Duodenal mucosa (tissue), 2 donors: ENCODE data around the gene RBM20.
"Not testable (repeated sequence)": the region's sequence is repeated elsewhere in the genome, so short reads cannot be mapped to it uniquely, and the experiment has no call there.

Experiments used
- H3K27ac ChIP-seq: one replicate; pipeline ENCODE4 v1.7.0; 2013; ENCODE audit warnings: low read depth, low read length
- H3K27me3 ChIP-seq, 2 donors: one replicate each; pipeline ENCODE4 v1.7.0; 2013; ENCODE audit warnings: low read length in 2 of 2, control low read depth in 1 of 2; ENCODE audit not compliant: insufficient read depth in 2 of 2, control insufficient read depth in 1 of 2
- H3K36me3 ChIP-seq, 2 donors: one replicate each; pipeline ENCODE4 v1.7.0; 2013; ENCODE audit warnings: low read length in 2 of 2, control low read depth in 1 of 2; ENCODE audit not compliant: insufficient read depth in 2 of 2, control insufficient read depth in 1 of 2
- H3K4me1 ChIP-seq, 2 donors: one replicate each; pipeline ENCODE4 v1.7.0; 2013; ENCODE audit warnings: low read length in 2 of 2, control low read depth in 1 of 2; ENCODE audit not compliant: insufficient read depth in 2 of 2, control insufficient read depth in 1 of 2
- H3K4me3 ChIP-seq, 2 donors: one replicate each; pipeline ENCODE4 v1.7.0; 2013; ENCODE audit warnings: low read length in 2 of 2, low read depth in 1 of 2
- H3K9ac ChIP-seq, 2 donors: one replicate each; pipeline ENCODE4 v1.7.0; 2013; ENCODE audit warnings: low read length in 2 of 2, low read depth in 1 of 2
- H3K9me3 ChIP-seq, 2 donors: one replicate each; pipeline ENCODE4 v1.7.0; 2013; ENCODE audit warnings: low read length in 2 of 2, control low read depth in 1 of 2; ENCODE audit not compliant: control insufficient read depth in 1 of 2

RBM20 gene

DNA sequence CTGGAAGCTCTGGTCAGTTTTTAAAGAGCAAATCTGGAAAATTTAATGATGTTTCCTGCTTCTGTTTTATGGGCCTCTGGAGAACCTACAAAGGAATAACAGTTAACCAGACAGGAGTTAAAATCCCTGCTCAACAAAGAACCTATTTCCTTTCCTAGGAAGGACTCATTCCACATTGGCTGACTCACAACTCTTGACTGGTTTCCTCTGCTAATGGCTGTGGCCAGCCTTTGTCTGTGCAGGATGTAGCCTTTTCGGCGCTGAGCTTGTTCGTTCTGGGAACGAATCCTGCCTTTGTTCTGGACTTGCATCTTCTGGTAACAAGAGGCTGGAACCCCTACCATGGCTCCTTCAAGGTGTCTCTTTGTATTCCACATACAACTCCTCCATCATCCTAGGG, 114.8 kb downstream of the RBM20 start:
- Histone ChIP-seq H3K9ac (no peak overlapping the region), H3K27ac (no peak overlapping the region), H3K9me3 (no peaks in the 10 kb centered on the region), H3K4me3 (no peak overlapping the region), H3K27me3 (no peaks in the 10 kb centered on the region), H3K36me3 (no peaks in the 10 kb centered on the region), H3K4me1 (peaks cover 10 to 11% of the 10 kb centered on the region in 2 donors)

DNA sequence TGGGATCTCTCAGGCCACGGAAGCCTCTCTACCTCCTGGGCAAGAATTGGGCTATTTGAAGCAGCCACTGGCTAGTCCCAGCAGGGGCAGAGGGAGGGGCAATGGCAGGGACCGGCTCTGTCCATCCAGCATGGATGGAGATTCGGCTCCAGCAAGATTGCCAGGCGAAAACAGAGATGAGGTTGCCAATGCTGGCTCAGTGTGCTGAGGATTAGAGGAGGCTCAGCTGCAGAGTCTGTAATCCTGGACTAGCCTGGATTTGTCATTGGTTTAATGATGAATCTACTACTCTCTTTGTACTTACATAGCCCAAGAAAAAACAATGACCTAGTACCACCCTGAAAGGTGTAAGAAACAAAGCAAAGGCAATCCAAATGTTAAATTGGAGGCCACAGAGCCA, 115.4 kb downstream of the RBM20 start:
- Histone ChIP-seq H3K4me3 (no peak overlapping the region), H3K27ac (no peak overlapping the region), H3K27me3 (no peaks in the 10 kb centered on the region), H3K36me3 (no peaks in the 10 kb centered on the region), H3K9ac (no peak overlapping the region), H3K9me3 (no peaks in the 10 kb centered on the region), H3K4me1 (peaks cover 10 to 11% of the 10 kb centered on the region in 2 donors)

DNA sequence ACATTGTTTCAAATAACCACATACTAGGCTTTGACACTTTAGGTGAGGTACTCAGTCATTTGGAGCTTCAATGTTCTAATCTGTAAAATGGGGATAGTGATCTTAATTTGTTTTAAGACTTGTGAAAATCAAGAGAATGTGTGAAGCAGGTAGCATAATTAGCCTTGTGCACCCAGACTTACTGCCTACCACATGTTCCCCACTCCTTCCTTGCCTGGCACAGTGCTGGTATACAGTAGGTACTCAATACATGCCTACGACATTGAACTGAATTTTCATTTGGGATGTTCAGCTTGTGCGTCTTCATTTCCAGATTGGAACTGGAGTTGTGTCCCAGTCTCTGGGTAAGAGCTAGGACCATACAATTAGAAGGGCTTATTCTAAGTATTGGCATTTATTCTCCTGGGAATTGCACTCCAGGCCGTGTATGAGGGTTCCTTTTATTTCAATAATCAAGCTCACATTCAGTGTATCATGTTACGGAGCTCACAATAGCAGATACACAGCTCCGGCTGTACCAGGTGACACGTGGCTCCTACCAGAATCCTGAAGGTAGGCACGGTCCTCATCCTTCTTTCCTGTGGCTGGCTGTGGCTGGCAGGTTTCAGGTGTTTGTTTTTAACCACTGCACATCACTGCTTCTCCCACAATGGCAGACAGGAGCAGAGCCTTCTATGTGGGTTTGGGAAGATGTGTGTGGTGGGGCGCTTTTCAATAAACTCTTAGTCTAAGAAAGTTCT, 118.1 kb downstream of the RBM20 start:
- Histone ChIP-seq H3K9me3 (no peaks in the 10 kb centered on the region), H3K9ac (no peak overlapping the region), H3K4me3 (no peak overlapping the region), H3K27me3 (no peaks in the 10 kb centered on the region), H3K27ac (no peak overlapping the region), H3K36me3 (no peaks in the 10 kb centered on the region), H3K4me1 (peaks cover 5 to 9% of the 10 kb centered on the region in 2 donors)

DNA sequence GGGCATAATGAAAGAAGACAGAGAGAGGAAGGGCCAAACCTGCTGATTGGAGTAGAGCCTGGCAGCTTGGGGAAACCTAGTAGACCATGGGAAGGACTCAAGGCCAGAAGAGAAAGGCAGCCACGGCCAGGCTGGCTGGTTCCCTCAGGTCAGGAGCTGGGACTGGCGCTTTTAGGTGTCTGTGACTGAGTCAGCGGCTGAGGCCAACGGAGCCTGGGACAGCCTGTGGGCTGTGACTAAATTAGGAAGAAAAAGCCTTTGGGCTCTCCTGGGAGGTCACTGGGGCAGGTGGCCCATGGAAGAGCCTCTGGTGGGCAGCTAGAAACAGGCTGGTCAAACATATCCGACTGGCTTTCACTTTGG, 118.7 kb downstream of the RBM20 start:
- H3K9me3 ChIP-seq, result no peaks in the 10 kb centered on the region
- no peak overlapping the region for H3K27ac ChIP-seq
- H3K4me1 ChIP-seq, result peaks cover 0 to 4% of the 10 kb centered on the region in 2 donors
- H3K27me3 ChIP-seq, result no peaks in the 10 kb centered on the region
- H3K36me3 ChIP-seq, result no peaks in the 10 kb centered on the region
- no peak overlapping the region for H3K9ac ChIP-seq
- no peak overlapping the region for H3K4me3 ChIP-seq

DNA sequence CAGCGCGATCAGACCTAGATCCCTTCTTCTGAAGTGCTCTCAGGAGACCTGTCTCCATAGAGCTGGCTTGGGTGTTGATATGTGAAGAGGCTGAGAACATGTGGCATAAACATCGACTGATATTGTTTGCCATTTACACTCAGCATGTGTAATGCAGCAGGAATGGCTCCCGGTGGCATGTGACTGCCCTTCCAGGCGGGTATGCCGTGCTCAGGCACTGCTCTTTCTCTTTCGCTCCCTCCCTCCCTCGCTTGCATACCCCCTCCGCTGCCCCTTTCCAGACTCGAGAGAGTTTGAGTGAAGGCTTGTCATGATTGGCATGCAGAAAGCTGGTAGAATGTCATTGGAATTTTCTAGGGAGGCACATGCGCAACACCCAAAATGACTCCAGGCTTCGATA, 120.2 kb downstream of the RBM20 start:
- no peaks in the 10 kb centered on the region for H3K27me3 ChIP-seq
- H3K27ac ChIP-seq, result no peak overlapping the region
- H3K36me3 ChIP-seq, result no peaks in the 10 kb centered on the region
- H3K4me1 ChIP-seq, result no peaks in the 10 kb centered on the region
- H3K4me3 ChIP-seq, result no peak overlapping the region
- H3K9ac ChIP-seq, result no peak overlapping the region
- no peaks in the 10 kb centered on the region for H3K9me3 ChIP-seq

DNA sequence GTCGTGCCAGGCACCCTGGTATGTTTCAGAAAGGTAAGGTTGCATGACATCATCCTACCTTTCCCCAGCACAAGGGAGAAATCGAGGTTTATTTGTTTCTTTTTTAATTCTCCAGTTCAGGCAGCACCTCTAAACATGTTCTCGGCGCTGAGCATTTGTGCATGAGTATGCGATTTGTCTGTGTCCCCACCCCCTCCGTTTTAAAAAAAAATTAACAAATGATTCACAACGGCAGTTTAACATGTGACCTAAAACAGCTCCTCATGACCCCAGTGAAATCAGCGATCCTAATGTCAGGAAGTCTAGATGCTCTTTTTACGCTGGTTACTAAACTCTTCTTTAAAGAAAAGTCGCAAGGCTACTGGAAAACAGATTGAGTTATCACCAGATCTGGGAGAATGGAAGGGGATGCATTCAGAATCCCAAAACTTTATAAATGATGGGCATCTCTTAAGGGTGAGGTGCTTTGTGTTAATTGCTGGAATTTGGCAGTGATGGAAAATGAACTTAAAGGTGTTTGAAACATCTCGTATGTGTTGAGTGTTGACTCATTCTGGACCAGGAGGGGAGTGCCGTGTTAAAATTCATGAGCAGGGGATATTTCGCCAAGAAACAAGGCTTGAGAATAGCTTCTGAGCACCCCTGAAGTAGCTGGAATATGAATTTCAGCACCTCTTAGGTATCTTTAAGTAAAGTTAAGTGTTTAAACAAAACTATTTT, 120.8 kb downstream of the RBM20 start:
- Histone ChIP-seq H3K4me1 (no peaks in the 10 kb centered on the region), H3K27ac (no peak overlapping the region), H3K27me3 (no peaks in the 10 kb centered on the region), H3K9ac (no peak overlapping the region), H3K9me3 (no peaks in the 10 kb centered on the region), H3K4me3 (no peak overlapping the region), H3K36me3 (no peaks in the 10 kb centered on the region)

DNA sequence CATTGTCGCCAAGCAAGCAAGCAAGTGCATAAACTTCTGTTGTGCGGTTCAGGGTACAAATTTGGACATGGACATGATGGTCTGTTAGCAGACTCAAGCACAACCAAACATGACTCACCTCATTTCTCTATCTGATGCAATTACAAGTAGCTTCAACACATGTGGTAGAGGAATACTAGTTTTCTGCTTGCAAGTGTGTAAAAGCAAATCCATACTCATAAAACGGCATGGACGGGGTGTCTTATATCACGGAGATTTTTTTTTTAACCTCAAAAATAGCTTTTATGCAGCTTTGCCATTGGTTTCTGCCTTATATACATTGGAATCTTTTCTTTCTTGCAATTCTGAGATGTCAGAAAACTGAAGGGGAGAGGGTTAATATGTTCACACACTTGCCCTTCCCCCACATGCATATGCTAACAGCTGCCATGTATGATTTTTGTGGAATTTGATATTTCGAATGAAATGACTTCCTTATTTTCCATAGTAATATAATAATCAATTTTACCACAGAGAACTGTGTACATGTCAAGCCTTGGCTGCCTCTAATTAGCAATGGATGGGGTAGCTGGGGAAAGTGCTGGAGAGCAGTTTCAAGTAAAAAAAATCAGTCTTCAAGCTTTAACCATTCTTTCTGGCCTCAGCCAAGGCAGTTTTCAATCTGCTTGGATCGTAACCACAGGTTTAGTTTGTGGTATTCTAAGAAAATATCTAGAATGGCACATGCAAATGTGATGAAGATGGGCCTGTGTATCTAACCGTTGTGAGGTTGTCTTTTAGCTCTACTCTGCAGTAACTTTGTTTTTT, 121.6 kb downstream of the RBM20 start:
- Histone ChIP-seq H3K27me3 (no peaks in the 10 kb centered on the region), H3K9ac (no peak overlapping the region), H3K36me3 (no peaks in the 10 kb centered on the region), H3K4me3 (no peak overlapping the region), H3K27ac (no peak overlapping the region), H3K4me1 (no peaks in the 10 kb centered on the region), H3K9me3 (no peaks in the 10 kb centered on the region)

DNA sequence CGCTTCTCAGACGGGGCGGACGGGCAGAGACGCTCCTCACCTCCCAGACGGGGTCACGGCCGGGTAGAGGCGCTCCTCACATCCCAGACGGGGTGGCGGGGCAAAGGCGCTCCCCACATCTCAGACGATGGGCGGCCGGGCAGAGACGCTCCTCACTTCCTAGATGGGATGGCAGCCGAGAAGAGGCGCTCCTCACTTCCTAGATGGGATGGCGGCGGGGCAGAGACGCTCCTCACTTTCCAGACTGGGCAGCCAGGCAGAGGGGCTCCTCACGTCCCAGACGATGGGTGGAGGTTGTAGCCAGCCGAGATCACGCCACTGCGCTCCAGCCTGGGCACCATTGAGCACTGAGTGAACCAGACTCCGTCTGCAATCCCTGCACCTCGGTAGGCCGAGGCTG, 123.5 kb downstream of the RBM20 start:
- H3K9ac ChIP-seq, H3K9me3 ChIP-seq, H3K4me3 ChIP-seq, H3K4me1 ChIP-seq, H3K36me3 ChIP-seq, H3K27ac ChIP-seq, H3K27me3 ChIP-seq: not testable (repeated sequence)

DNA sequence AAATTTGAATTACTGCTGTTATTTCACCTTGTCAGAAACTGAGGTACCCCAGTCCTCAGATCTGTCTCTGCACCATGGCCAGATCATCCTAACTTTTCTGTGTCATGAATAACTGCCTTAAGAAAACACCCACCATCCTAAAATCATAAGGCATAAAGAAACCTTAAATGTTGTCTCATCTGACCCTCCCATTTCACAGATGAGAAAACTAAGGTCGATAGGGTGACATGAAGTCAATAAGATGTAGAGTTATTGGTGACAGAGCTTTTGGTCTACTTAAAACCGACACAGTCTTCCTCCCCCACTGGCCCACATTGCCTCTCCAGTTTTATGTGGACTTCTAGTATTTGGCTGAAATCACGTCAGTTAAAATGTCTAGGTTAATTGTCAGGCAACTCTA, 126.1 kb downstream of the RBM20 start:
- Histone ChIP-seq H3K4me3 (no peak overlapping the region), H3K9ac (no peak overlapping the region), H3K27me3 (no peaks in the 10 kb centered on the region), H3K9me3 (no peaks in the 10 kb centered on the region), H3K27ac (no peak overlapping the region), H3K36me3 (no peaks in the 10 kb centered on the region), H3K4me1 (peaks cover 5 to 18% of the 10 kb centered on the region in 2 donors)

DNA sequence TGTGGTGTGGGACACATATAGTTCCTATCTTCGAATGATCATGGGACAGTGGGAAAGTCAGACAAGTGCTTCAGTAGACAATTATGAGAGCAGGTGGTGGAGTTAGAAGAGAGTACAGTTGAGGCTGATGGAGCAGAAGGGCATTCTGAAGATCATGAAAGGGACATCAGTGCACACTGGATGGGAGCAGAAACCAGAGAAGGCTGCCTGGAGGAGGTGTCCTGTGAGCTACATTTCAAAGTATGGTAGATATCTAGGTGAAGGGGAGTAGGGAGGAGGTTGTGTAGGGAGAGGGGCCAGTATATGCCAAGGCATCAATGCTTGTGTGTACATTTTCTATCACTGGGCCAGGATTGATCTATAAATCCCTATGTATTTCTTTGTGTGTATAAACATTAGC, 127.3 kb downstream of the RBM20 start:
- no peaks in the 10 kb centered on the region for H3K9me3 ChIP-seq

More for the DNA sequence above, 127.3 kb downstream of the RBM20 start:
- Histone ChIP-seq H3K9ac (no peak overlapping the region), H3K27me3 (no peaks in the 10 kb centered on the region), H3K4me1 (peaks cover 11 to 26% of the 10 kb centered on the region in 2 donors), H3K36me3 (no peaks in the 10 kb centered on the region), H3K27ac (no peak overlapping the region), H3K4me3 (no peak overlapping the region)
